K562 (cell line): ENCODE data around the gene HADHB. TPM values are rescaled to one million over a fixed set of nuclear protein-coding genes. Genes with fewer than 3 reads are reported as not detected.

ENCODE experiments used
- CBX8 ChIP-seq: fragments of 200-600 bp; sonication (generic); IDR thresholded peaks from 2 replicates; pipeline ENCODE4 v1.6.1; 2012; ENCODE audit warnings: borderline replicate concordance, mixed run types, low read depth, mild to moderate bottlenecking, moderate library complexity, mixed read lengths, low read length, control low read depth, inconsistent platforms; ENCODE audit not compliant: poor library complexity, severe bottlenecking; ENCODE audit errors: extremely low read depth
- ESRRB ChIP-seq: fragments of 250-450 bp; sonication (Bioruptor Pico); IDR thresholded peaks from 2 replicates; pipeline ENCODE4 v1.5.0; 2020; ENCODE audit warnings: mild to moderate bottlenecking, moderate library complexity, borderline replicate concordance
- PYGO2 ChIP-seq: fragments of 450-650 bp; IDR thresholded peaks from 2 replicates; pipeline ENCODE4 v1.6.1; 2016; ENCODE audit warnings: mild to moderate bottlenecking, missing genetic modification characterization, moderate library complexity, missing compliant biosample characterization
- SRSF1 ChIP-seq: fragments of 200-400 bp; formaldehyde crosslinking; IDR thresholded peaks from 2 replicates; pipeline ENCODE4 v1.6.1; 2017; ENCODE audit warnings: mild to moderate bottlenecking, low read depth, low read length, moderate library complexity
- TCF7 ChIP-seq: sonication (generic); IDR thresholded peaks from 2 replicates; pipeline ENCODE4 v1.6.1; 2016; ENCODE audit warnings: antibody characterized with exemption, borderline replicate concordance
- ZFPM2 ChIP-seq: fragments of 250-450 bp; sonication (Bioruptor Pico); IDR thresholded peaks from 2 replicates; pipeline ENCODE4 v1.5.1; 2022; ENCODE audit warnings: mild to moderate bottlenecking
- ZNF239 ChIP-seq: fragments of 250-450 bp; sonication (Bioruptor Pico); IDR thresholded peaks from 2 replicates; pipeline ENCODE4 v1.4.0; 2020; ENCODE audit warnings: mild to moderate bottlenecking
- ZNF766 ChIP-seq: fragments of 200-800 bp; sonication (Bioruptor generic); conservative IDR thresholded peaks from 2 replicates; pipeline ENCODE4 v1.6.1; 2016; ENCODE audit warnings: missing genetic modification characterization, missing compliant biosample characterization
- ZNF785 ChIP-seq: fragments of 250-450 bp; sonication (Bioruptor Pico); IDR thresholded peaks from 2 replicates; pipeline ENCODE4 v1.4.0; 2020; ENCODE audit warnings: mild to moderate bottlenecking
- polyA plus RNA-seq, 8 experiments: library from polyadenylated mRNA; depleted of rRNA in 4 of 8; stranded (reverse) in 5 of 8; unstranded in 3 of 8; fragments of >200 nt; fragmentation: Nextera tagmentation in 2 of 8; fragmentation: Illumina TruSeq in 1 of 8; extraction: Ambion mirVana in 2 of 8; extraction: Trizol in 1 of 8; gene quantifications; 2 replicates each; pipeline versions ENCODE4 v1.2.1 to v1.2.3, GENCODE V29; 2011 to 2014; ENCODE audit warnings: inconsistent platforms in 1 of 8, missing spikeins in 1 of 8
- total RNA-seq, 7 experiments: library from RNA; depleted of rRNA in 6 of 7; stranded (reverse); fragments of >200 nt in 6 of 7; fragmentation: Illumina TruSeq in 2 of 7; extraction: Trizol in 2 of 7; gene quantifications; 2 replicates each; pipeline versions ENCODE4 v1.2.1 to v1.2.3, GENCODE V29; 2011 to 2021; ENCODE audit warnings: low replicate concordance in 1 of 7
- TF ChIP-seq, protein P1 (sequence below): fragments of 200-800 bp; sonication (Bioruptor generic); IDR thresholded peaks from 2 replicates; pipeline ENCODE4 v1.6.1; 2016; ENCODE audit warnings: missing genetic modification characterization, missing compliant biosample characterization
- TF ChIP-seq, protein P2 (sequence below), 2 experiments: fragments of 200-800 bp in 1 of 2; sonication (Bioruptor generic) in 1 of 2; sonication (generic) in 1 of 2; formaldehyde crosslinking in 1 of 2; IDR thresholded peaks in 1 of 2; conservative IDR thresholded peaks in 1 of 2; 2 replicates each; pipeline versions ENCODE4 v1.5.0 to v1.6.1; 2016 to 2020; ENCODE audit warnings: missing compliant biosample characterization in 1 of 2, missing genetic modification characterization in 1 of 2, missing genetic modification reagents in 1 of 2

The HADHB gene
- total and polyA plus RNA-seq, 9 of the 15 experiments (the other 6 are each of a cell fraction or from before 2014, with no cell fraction given): 67.3 to 199 (median 100) TPM

DNA sequence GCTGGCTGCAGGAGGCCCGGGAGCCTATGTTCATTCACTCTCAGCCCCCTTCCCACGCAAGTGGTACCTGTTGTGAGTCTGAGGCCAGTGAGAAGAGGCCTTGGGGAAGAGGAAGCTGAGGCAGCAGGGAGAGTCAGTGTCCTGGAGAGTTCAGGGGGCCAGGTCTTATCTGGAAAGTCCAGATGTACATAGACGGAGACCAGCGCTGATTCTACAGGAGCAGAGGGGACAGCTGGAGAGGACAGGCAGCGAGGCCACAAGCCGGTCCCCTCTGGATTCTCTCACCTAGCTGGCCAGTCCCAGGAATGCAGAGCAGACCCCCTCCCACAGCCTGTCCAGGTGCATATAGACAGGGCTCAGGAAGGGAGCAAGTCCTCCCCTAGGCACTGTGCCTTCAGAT, 72.1 kb downstream of the HADHB start (continued):
- TF ChIP-seq, protein P1, sequence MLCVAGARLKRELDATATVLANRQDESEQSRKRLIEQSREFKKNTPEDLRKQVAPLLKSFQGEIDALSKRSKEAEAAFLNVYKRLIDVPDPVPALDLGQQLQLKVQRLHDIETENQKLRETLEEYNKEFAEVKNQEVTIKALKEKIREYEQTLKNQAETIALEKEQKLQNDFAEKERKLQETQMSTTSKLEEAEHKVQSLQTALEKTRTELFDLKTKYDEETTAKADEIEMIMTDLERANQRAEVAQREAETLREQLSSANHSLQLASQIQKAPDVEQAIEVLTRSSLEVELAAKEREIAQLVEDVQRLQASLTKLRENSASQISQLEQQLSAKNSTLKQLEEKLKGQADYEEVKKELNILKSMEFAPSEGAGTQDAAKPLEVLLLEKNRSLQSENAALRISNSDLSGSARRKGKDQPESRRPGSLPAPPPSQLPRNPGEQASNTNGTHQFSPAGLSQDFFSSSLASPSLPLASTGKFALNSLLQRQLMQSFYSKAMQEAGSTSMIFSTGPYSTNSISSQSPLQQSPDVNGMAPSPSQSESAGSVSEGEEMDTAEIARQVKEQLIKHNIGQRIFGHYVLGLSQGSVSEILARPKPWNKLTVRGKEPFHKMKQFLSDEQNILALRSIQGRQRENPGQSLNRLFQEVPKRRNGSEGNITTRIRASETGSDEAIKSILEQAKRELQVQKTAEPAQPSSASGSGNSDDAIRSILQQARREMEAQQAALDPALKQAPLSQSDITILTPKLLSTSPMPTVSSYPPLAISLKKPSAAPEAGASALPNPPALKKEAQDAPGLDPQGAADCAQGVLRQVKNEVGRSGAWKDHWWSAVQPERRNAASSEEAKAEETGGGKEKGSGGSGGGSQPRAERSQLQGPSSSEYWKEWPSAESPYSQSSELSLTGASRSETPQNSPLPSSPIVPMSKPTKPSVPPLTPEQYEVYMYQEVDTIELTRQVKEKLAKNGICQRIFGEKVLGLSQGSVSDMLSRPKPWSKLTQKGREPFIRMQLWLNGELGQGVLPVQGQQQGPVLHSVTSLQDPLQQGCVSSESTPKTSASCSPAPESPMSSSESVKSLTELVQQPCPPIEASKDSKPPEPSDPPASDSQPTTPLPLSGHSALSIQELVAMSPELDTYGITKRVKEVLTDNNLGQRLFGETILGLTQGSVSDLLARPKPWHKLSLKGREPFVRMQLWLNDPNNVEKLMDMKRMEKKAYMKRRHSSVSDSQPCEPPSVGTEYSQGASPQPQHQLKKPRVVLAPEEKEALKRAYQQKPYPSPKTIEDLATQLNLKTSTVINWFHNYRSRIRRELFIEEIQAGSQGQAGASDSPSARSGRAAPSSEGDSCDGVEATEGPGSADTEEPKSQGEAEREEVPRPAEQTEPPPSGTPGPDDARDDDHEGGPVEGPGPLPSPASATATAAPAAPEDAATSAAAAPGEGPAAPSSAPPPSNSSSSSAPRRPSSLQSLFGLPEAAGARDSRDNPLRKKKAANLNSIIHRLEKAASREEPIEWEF (CRISPR knock-in tag): no peak
- no peak for TF ChIP-seq ZFPM2 (CRISPR knock-in tag)
- TF ChIP-seq ZNF239: no peak
- no peak for TF ChIP-seq PYGO2 (tag)
- no peak for TF ChIP-seq CBX8
- no peak for TF ChIP-seq ESRRB (CRISPR knock-in tag)
- TF ChIP-seq, protein P2, sequence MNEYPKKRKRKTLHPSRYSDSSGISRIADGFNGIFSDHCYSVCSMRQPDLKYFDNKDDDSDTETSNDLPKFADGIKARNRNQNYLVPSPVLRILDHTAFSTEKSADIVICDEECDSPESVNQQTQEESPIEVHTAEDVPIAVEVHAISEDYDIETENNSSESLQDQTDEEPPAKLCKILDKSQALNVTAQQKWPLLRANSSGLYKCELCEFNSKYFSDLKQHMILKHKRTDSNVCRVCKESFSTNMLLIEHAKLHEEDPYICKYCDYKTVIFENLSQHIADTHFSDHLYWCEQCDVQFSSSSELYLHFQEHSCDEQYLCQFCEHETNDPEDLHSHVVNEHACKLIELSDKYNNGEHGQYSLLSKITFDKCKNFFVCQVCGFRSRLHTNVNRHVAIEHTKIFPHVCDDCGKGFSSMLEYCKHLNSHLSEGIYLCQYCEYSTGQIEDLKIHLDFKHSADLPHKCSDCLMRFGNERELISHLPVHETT (CRISPR knock-in tag; conservative IDR thresholded peaks at IDR 0.05 in 1 of 2, IDR thresholded peaks at IDR 0.05 in 1 of 2): no peak
- no peak for TF ChIP-seq SRSF1
- TF ChIP-seq ZNF785 (CRISPR knock-in tag): no peak
- no peak for TF ChIP-seq TCF7
- no peak for TF ChIP-seq ZNF766
